ACC112 (cell line): ENCODE results near the gene ANKRD11.

Experiments
- H2AFZ ChIP-seq: fragments of 200-600 bp; sonication (generic); one replicate; pipeline ENCODE4 v1.6.0; 2017; ENCODE audit warnings: antibody characterized with exemption, low read length; ENCODE audit not compliant: unreplicated experiment
- H3K27ac ChIP-seq: fragments of 200-600 bp; sonication (generic); 2 replicates; pipeline ENCODE4 v1.5.1; 2014; ENCODE audit warnings: low read depth, mild to moderate bottlenecking, antibody characterized with exemption, low read length, moderate library complexity
- H3K27me3 ChIP-seq: fragments of 200-600 bp; sonication (generic); 2 replicates; pipeline ENCODE4 v1.6.1; 2014; ENCODE audit warnings: mild to moderate bottlenecking, antibody characterized with exemption, low read length, moderate library complexity, mixed read lengths; ENCODE audit not compliant: insufficient read depth
- H3K36me3 ChIP-seq: fragments of 200-600 bp; sonication (generic); 2 replicates; pipeline ENCODE4 v1.6.1; 2016; ENCODE audit warnings: mild to moderate bottlenecking, antibody characterized with exemption, low read length, moderate library complexity, mixed read lengths; ENCODE audit not compliant: insufficient read depth
- H3K4me1 ChIP-seq: fragments of 200-600 bp; sonication (generic); one replicate; pipeline ENCODE4 v1.6.1; 2016; ENCODE audit warnings: low read length, mixed read lengths; ENCODE audit not compliant: insufficient read depth, unreplicated experiment, control insufficient read depth
- H3K4me3 ChIP-seq: fragments of 200-600 bp; sonication (generic); 2 replicates; pipeline ENCODE4 v1.5.1; 2014; ENCODE audit warnings: mild to moderate bottlenecking, low read depth, low read length
- H3K79me2 ChIP-seq: fragments of 200-600 bp; sonication (generic); one replicate; pipeline ENCODE4 v1.6.0; 2016; ENCODE audit warnings: low read length; ENCODE audit not compliant: control insufficient read depth, unreplicated experiment, insufficient read depth

ANKRD11 gene

DNA sequence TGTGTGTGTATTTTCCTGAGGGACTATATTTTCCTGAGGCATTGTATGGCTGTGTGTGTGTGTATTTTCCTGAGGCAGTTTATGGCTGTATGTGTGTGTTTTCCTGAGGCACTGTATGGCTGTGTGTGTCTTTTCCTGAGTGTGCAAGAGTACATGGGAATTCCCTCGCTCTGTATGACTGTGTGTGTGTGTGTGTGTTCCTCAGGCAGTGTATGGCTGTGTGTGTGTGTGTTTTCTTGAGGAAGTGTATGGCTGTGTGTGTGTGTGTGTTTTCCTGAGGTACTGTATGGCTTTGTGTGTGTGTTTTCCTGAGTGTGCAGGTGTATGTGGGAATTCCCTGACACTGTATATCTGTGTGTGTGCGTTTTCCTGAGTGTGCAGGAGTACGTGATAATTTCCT is 268.8 kb downstream of the ANKRD11 start:
- H3K4me3 ChIP-seq, result no peak overlapping the region
- H3K79me2 ChIP-seq, result peaks cover 31% of the 10 kb centered on the region
- no peak overlapping the region for H2AFZ ChIP-seq
- no peaks in the 10 kb centered on the region for H3K27me3 ChIP-seq
- H3K36me3 ChIP-seq, result peaks cover 56% of the 10 kb centered on the region
- H3K27ac ChIP-seq, result no peak overlapping the region
- H3K4me1 ChIP-seq, result no peaks in the 10 kb centered on the region

GRCh38 chr16:89219365-89219764 is 271.0 kb downstream of the ANKRD11 start:
- Histone ChIP-seq H3K79me2 (peaks cover 31% of the 10 kb centered on the region), H3K4me3 (no peak overlapping the region), H3K4me1 (no peaks in the 10 kb centered on the region), H3K36me3 (peaks cover 35% of the 10 kb centered on the region), H3K27me3 (no peaks in the 10 kb centered on the region), H2AFZ (no peak overlapping the region), H3K27ac (no peak overlapping the region)
